ENCODE results near the gene EFCAB6. TPM values are rescaled to one million over a fixed set of nuclear protein-coding genes. Genes with fewer than 3 reads are reported as not detected.

The EFCAB6 gene
- total RNA-seq, 1 donor from 2014 or later, result 1.1 TPM

GRCh38 chr22:43796567-43796966, 15.5 kb downstream of the EFCAB6 start:
- Mint-ChIP-seq H3K36me3 (ENCODE audit: low read depth) (peaks cover under 1% of the 10 kb centered on the region), H3K4me3 (ENCODE audit: unreplicated experiment) (no peak overlapping the region), H3K27me3 (ENCODE audit: low read depth) (peaks cover 9% of the 10 kb centered on the region), H3K27ac (ENCODE audit: unreplicated experiment) (no peak overlapping the region), H3K4me1 (ENCODE audit: low read depth) (no peaks in the 10 kb centered on the region), H3K9me3 (ENCODE audit: low read depth) (peaks cover 13% of the 10 kb centered on the region)
- TF ChIP-seq CTCF (IDR thresholded peaks at IDR 0.05), result peak; percentile 72
- no peak for DNase-seq (ENCODE audit: low spot score)

- H3K27me3 Mint-ChIP-seq (ENCODE audit: low read depth), result peaks cover 9% of the 10 kb centered on the region
Observed at GRCh38 chr22:43795320-43795719, 16.8 kb downstream of the EFCAB6 start.

GRCh38 chr22:43792905-43793304, 19.2 kb downstream of the EFCAB6 start:
- TF ChIP-seq CTCF (IDR thresholded peaks at IDR 0.05), result no peak
- H3K9me3 Mint-ChIP-seq (ENCODE audit: low read depth), result peaks cover under 1% of the 10 kb centered on the region
- no peak overlapping the region for H3K4me3 Mint-ChIP-seq (ENCODE audit: unreplicated experiment)
- H3K27ac Mint-ChIP-seq (ENCODE audit: unreplicated experiment), result no peak overlapping the region
- no peaks in the 10 kb centered on the region for H3K4me1 Mint-ChIP-seq (ENCODE audit: low read depth)
- no peak for DNase-seq (ENCODE audit: low spot score)
- no peaks in the 10 kb centered on the region for H3K36me3 Mint-ChIP-seq (ENCODE audit: low read depth)
- peaks cover 19% of the 10 kb centered on the region for H3K27me3 Mint-ChIP-seq (ENCODE audit: low read depth)

More at GRCh38 chr22:43795320-43795719, 16.8 kb downstream of the EFCAB6 start:
- no peak overlapping the region for H3K27ac Mint-ChIP-seq (ENCODE audit: unreplicated experiment)
- peaks cover under 1% of the 10 kb centered on the region for H3K9me3 Mint-ChIP-seq (ENCODE audit: low read depth)
- no peaks in the 10 kb centered on the region for H3K36me3 Mint-ChIP-seq (ENCODE audit: low read depth)
- H3K4me3 Mint-ChIP-seq (ENCODE audit: unreplicated experiment), result no peak overlapping the region
- DNase-seq (ENCODE audit: low spot score), result no peak
- H3K4me1 Mint-ChIP-seq (ENCODE audit: low read depth), result no peaks in the 10 kb centered on the region
- no peak for TF ChIP-seq CTCF (IDR thresholded peaks at IDR 0.05)

- no peak for TF ChIP-seq CTCF (IDR thresholded peaks at IDR 0.05)
- H3K36me3 Mint-ChIP-seq (ENCODE audit: low read depth), result peaks cover 8% of the 10 kb centered on the region
- no peak overlapping the region for H3K27ac Mint-ChIP-seq (ENCODE audit: unreplicated experiment)
- peaks cover 32% of the 10 kb centered on the region for H3K27me3 Mint-ChIP-seq (ENCODE audit: low read depth)
- peaks cover 13% of the 10 kb centered on the region for H3K9me3 Mint-ChIP-seq (ENCODE audit: low read depth)
- H3K4me3 Mint-ChIP-seq (ENCODE audit: unreplicated experiment), result no peak overlapping the region
- no peak for DNase-seq (ENCODE audit: low spot score)
- no peaks in the 10 kb centered on the region for H3K4me1 Mint-ChIP-seq (ENCODE audit: low read depth)
Observed at GRCh38 chr22:43789452-43789851, 22.7 kb downstream of the EFCAB6 start.

GRCh38 chr22:43783777-43784176, 28.3 kb downstream of the EFCAB6 start:
- no peak overlapping the region for H3K4me3 Mint-ChIP-seq (ENCODE audit: unreplicated experiment)
- peaks cover 8% of the 10 kb centered on the region for H3K36me3 Mint-ChIP-seq (ENCODE audit: low read depth)
- H3K27me3 Mint-ChIP-seq (ENCODE audit: low read depth), result peaks cover 27% of the 10 kb centered on the region
- peak; percentile 29 for TF ChIP-seq CTCF (IDR thresholded peaks at IDR 0.05)
- H3K9me3 Mint-ChIP-seq (ENCODE audit: low read depth), result peaks cover 13% of the 10 kb centered on the region
- H3K27ac Mint-ChIP-seq (ENCODE audit: unreplicated experiment), result no peak overlapping the region
- H3K4me1 Mint-ChIP-seq (ENCODE audit: low read depth), result no peaks in the 10 kb centered on the region
- no peak for DNase-seq (ENCODE audit: low spot score)

All from chondrocyte (in vitro differentiated cells).